ENCODE results near the gene DCDC2. TPM values are rescaled to one million over a fixed set of nuclear protein-coding genes. Genes with fewer than 3 reads are reported as not detected.

Gene DCDC2
- total and polyA plus RNA-seq, 7 donors, result under 0.01 to 1.6 (median 0.53) TPM; not detected in 3

GRCh38 chr6:24253360-24253759, 104.5 kb downstream of the DCDC2 start:
- no peaks in the 10 kb centered on the region for H3K9me3 ChIP-seq
- no peaks in the 10 kb centered on the region for H3K36me3 ChIP-seq
- TF ChIP-seq POLR2AphosphoS5 (IDR thresholded peaks at IDR 0.05) (no peak), CTCF (IDR thresholded peaks at IDR 0.05) (no peak), POLR2A (IDR thresholded peaks at IDR 0.05) (no peak), EP300 (IDR thresholded peaks at IDR 0.05) (no peak)
- H3K4me1 ChIP-seq, result no peaks in the 10 kb centered on the region
- H3K4me3 ChIP-seq, result no peak overlapping the region
- no peaks in the 10 kb centered on the region for H3K27me3 ChIP-seq
- no peak for DNase-seq
- intact Hi-C loops (cut with DNase I), result no loop called here
- no peak overlapping the region for H3K27ac ChIP-seq

- DNase-seq, result no peak
- 89 to 91% methylated on average over 1 of the region's 1 CpG for WGBS, 2 donors
- no peaks in the 10 kb centered on the region for H3K9me3 ChIP-seq
- TF ChIP-seq POLR2A (IDR thresholded peaks at IDR 0.05), result no peak
- TF ChIP-seq POLR2AphosphoS5 (IDR thresholded peaks at IDR 0.05), result no peak
- TF ChIP-seq EP300 (IDR thresholded peaks at IDR 0.05), result no peak
- TF ChIP-seq CTCF (IDR thresholded peaks at IDR 0.05), result no peak
- intact Hi-C loops (cut with DNase I), result no loop called here
- no peak overlapping the region for H3K27ac ChIP-seq
- H3K4me3 ChIP-seq, result no peak overlapping the region
- no peaks in the 10 kb centered on the region for H3K36me3 ChIP-seq
- H3K4me1 ChIP-seq, result no peaks in the 10 kb centered on the region
- H3K27me3 ChIP-seq, result no peaks in the 10 kb centered on the region
These were observed 105.6 kb downstream of the DCDC2 start for GRCh38 chr6:24252280-24252679.

- Histone ChIP-seq H3K27me3 (no peaks in the 10 kb centered on the region), H3K9me3 (no peaks in the 10 kb centered on the region), H3K4me1 (no peaks in the 10 kb centered on the region), H3K4me3 (no peak overlapping the region), H3K36me3 (no peaks in the 10 kb centered on the region), H3K27ac (no peak overlapping the region)
- WGBS, 2 donors, result 90% methylated on average over 2 of the region's 2 CpGs
- no peak for DNase-seq
- intact Hi-C loops (cut with DNase I), result no loop called here
- no peak for TF ChIP-seq CTCF (IDR thresholded peaks at IDR 0.05)
- no peak for TF ChIP-seq EP300 (IDR thresholded peaks at IDR 0.05)
- TF ChIP-seq POLR2AphosphoS5 (IDR thresholded peaks at IDR 0.05), result no peak
- TF ChIP-seq POLR2A (IDR thresholded peaks at IDR 0.05), result no peak
These were observed 106.5 kb downstream of the DCDC2 start for GRCh38 chr6:24251339-24251738.

GRCh38 chr6:24249926-24250325, 107.9 kb downstream of the DCDC2 start:
- intact Hi-C loops (cut with DNase I), result no loop called here
- no peak overlapping the region for H3K4me3 ChIP-seq
- peaks cover 0 to 6% (median 4%) of the 10 kb centered on the region in 4 donors for H3K4me1 ChIP-seq
- no peak for TF ChIP-seq CTCF (IDR thresholded peaks at IDR 0.05)
- TF ChIP-seq POLR2AphosphoS5 (IDR thresholded peaks at IDR 0.05), result no peak
- TF ChIP-seq EP300 (IDR thresholded peaks at IDR 0.05), result no peak
- no peak for TF ChIP-seq POLR2A (IDR thresholded peaks at IDR 0.05)
- no peak overlapping the region for H3K27ac ChIP-seq
- H3K27me3 ChIP-seq, result no peaks in the 10 kb centered on the region
- DNase-seq, result no peak
- no peaks in the 10 kb centered on the region for H3K9me3 ChIP-seq
- 88 to 89% methylated on average over 4 of the region's 4 CpGs for WGBS, 2 donors
- no peaks in the 10 kb centered on the region for H3K36me3 ChIP-seq

GRCh38 chr6:24245275-24245674, 112.6 kb downstream of the DCDC2 start:
- no peaks in the 10 kb centered on the region for H3K36me3 ChIP-seq
- TF ChIP-seq POLR2A (IDR thresholded peaks at IDR 0.05) (no peak), EP300 (IDR thresholded peaks at IDR 0.05) (no peak), CTCF (IDR thresholded peaks at IDR 0.05) (no peak), POLR2AphosphoS5 (IDR thresholded peaks at IDR 0.05) (peak in 2 of 4 donors; percentile 66 to 70)
- intact Hi-C loops (cut with DNase I), result no loop called here
- DNase-seq, result no peak
- H3K4me1 ChIP-seq, result peaks cover 0 to 27% (median 24%) of the 10 kb centered on the region in 4 donors
- H3K27ac ChIP-seq, result no peak overlapping the region
- no peak overlapping the region for H3K4me3 ChIP-seq
- H3K9me3 ChIP-seq, result no peaks in the 10 kb centered on the region
- no peaks in the 10 kb centered on the region for H3K27me3 ChIP-seq
- 76 to 88% methylated on average over 2 of the region's 2 CpGs for WGBS, 2 donors

Data from sigmoid colon (tissue), 7 donors.